D341Med (cell line): ENCODE measurements around the gene COL4A1.

Experiments
- DNase-seq: peaks from one replicate; pipeline ENCODE4 v3.0.0; 2012; ENCODE audit warnings: low spot score

The COL4A1 gene

DNA sequence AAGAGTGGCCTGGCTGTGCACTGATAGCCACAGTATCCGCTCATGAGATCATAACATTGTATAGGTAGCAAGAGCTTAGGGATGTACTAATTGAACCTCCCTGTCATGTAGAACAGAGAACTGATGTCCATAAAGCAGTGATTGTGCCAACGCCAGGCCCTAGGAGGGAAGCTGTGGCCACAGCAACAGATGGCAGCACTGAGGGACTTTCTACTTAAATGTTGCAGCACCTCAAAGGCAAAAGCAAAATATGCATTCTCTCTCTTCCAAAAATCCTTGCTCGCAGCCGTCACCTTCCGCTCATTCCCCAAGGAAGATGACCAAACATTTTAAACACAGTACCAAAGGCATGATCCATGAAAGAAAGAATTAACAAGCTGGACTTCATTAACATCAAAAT is 32.3 kb downstream of the COL4A1 start:
- no peak for DNase-seq

DNA sequence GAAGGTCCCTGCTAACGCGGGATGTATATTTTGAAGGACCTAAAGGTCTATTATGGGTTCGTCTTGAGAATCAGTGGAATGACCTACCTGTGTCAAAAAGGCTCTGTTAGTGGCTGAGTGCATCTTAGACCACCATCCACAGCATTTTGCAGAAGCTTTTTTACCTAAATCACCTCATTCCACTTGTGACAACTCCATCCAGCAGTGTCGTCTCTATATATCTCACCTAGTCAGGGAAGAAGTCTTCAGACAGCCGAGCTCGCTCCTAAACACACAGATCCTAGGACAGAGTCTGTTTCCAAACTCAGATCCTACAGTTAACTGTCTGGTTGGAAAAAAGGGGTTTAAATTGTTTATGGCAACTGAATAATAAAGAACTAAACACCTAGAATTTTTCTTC is 33.7 kb downstream of the COL4A1 start:
- no peak for DNase-seq

GRCh38 chr13:110272651-110273050 is 34.3 kb downstream of the COL4A1 start:
- no peak for DNase-seq

GRCh38 chr13:110272227-110272626 is 34.7 kb downstream of the COL4A1 start:
- no peak for DNase-seq

GRCh38 chr13:110271313-110271712 is 35.6 kb downstream of the COL4A1 start:
- no peak for DNase-seq

- DNase-seq: no peak
Observed at GRCh38 chr13:110270507-110270906, 36.5 kb downstream of the COL4A1 start.

GRCh38 chr13:110269509-110270185 is 37.3 kb downstream of the COL4A1 start:
- DNase-seq: no peak

GRCh38 chr13:110268576-110269185 is 38.3 kb downstream of the COL4A1 start:
- DNase-seq: no peak

DNA sequence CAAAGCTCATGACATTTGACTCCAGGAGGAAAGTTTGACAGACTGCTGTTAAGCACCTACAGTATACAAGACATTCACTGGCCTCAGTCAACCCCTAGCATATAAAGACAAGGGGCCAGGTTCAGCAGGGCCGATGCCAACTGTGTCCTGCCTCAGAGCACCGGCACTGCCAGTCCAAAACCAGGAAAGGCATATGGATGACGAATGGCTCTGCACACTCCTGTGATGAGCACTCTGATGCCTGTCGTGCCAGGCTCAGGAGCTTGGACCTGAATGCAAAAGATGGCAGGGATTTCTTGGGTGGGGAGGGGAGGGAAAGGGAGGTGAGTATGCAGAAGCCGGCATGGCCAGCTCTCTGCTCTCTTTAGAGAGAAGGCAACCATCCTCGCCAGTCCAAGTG is 38.9 kb downstream of the COL4A1 start:
- DNase-seq: no peak

DNA sequence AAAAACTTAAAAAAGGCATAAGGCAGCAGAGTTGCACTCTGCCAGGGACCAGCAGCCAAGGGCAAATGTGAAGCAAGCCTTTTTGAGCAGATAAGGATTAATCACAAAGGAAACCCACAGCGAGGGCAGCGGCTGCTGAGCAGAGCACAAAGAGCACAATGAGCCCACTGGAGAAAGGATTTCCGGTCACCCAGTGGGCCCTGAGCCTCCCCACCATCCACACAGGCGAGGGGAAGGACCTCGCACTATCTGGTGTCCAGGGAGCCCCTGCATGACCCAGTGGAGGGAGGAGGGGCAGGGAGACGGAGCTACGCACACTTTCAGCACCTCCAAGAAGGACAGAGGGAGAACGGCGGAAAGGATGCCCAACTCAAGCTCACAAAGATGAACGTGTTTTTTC is 40.0 kb downstream of the COL4A1 start:
- no peak for DNase-seq

- no peak for DNase-seq
Observed at GRCh38 chr13:110266431-110266809, 40.5 kb downstream of the COL4A1 start.

GRCh38 chr13:110265682-110266430 is 41.1 kb downstream of the COL4A1 start:
- no peak for DNase-seq

- DNase-seq: no peak
Observed at GRCh38 chr13:110265341-110265681, 41.6 kb downstream of the COL4A1 start.

DNA sequence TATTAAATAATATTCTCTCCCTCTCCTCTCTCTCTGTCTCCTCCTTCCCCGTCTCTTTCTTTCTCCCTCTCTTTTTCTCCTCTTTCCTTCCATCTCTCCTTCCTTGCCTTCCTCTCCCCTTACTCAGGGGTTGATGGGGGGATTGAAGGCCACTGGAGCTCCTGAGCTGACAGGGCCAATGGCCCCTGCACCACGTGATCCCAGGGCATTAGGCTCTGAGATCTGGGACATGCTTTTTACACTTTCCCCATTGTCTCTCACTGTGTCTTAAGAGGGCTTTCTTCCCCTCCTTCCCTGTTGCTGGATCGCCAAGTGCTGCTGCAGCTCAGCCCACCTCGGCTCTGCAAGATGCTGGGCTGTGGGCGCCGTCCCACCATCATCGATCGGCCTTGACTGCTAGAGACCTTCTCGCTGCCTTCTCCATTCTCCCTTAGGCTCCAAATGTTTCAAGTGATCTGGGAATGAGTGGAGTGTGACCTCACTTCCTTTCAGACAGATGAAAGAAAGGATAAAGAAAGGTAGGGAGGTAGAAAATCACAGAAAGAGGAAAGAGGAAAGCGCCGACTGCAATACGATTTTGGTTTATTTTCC is 42.2 kb downstream of the COL4A1 start:
- DNase-seq: no peak

- no peak for DNase-seq
Observed at GRCh38 chr13:110263888-110264287, 43.1 kb downstream of the COL4A1 start.

DNA sequence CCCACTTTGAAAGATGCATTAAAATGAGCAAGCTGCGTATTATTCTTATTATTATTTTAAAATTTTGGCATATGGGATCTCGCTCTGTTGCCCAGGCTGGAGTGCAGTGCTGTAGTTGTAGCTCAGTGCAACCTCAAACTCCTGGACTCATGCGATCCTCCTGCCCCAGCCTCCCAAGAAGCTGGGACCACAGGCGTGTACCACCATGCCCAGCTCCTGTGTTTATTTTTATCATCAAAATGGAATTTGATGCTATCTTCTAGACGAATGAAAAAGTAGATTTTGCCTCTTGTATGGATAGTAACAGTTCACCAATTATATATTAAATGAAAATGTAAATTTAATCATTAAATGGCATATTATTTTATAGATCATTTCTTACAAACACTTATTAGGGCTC is 43.6 kb downstream of the COL4A1 start:
- DNase-seq: no peak

- no peak for DNase-seq
Observed at GRCh38 chr13:110262508-110263291, 44.3 kb downstream of the COL4A1 start.

GRCh38 chr13:110262082-110262436 is 44.9 kb downstream of the COL4A1 start:
- DNase-seq: no peak

DNA sequence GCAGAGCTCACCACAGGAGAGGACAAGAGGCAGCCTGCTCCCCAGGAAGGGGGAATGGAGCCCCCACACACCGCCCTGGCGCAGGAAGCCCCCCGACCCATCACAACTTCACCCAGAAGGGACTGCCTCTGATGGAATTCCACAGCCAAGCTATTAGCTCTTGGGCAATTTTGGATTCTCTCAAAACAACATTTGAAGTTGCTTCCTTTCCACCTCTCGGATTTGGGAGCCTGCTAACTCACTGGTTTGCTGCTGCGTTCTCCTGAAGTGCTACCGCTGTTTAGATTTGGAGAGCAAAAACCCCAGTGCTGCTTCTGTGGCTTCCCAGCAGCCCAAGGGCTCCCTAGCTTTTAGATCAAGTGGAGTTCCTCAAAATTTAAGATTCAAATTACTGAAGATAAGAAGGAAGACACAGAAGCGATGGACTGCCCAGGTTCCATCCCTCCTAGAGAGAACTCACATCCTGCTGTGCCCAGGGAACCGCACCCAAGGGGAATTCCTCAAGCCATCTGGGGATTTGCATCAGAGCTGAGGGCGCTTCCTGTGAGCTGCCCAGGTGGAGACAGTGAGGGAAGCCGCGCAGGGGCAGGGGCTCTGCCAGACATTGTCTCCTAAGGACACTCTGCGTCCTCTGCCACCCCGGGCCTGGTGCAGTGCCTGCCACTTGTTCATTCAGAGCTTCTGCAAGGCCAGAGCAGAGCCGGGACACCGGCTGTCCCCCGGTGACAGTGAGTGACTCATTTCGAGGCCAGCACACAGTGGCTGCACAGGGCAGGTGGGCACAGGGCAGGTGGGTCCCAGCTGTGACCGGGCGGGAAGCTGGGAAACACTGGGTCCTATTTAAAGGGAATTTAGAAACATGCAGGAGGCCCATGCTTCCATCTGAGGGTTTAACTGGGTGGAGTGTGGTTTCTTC is 45.5 kb downstream of the COL4A1 start:
- no peak for DNase-seq

DNA sequence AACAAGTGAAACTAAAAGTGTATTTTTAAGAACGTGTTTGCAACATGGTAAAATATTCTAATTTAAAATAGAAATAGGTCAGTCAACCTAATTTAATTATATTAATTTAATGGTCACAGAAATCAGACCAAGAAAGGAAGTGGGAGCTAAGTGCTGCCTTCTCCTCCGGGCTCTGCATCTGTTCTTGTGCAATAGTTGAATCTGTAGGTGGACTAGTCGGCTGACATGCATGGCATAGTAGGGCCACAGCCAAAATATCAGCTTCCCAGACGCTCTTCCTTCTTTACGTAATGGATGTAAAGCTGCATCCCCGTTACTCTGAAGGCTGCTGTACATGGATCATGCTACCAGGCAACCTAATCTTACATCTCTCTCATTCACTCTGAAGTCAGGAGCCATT is 47.3 kb downstream of the COL4A1 start:
- no peak for DNase-seq

DNA sequence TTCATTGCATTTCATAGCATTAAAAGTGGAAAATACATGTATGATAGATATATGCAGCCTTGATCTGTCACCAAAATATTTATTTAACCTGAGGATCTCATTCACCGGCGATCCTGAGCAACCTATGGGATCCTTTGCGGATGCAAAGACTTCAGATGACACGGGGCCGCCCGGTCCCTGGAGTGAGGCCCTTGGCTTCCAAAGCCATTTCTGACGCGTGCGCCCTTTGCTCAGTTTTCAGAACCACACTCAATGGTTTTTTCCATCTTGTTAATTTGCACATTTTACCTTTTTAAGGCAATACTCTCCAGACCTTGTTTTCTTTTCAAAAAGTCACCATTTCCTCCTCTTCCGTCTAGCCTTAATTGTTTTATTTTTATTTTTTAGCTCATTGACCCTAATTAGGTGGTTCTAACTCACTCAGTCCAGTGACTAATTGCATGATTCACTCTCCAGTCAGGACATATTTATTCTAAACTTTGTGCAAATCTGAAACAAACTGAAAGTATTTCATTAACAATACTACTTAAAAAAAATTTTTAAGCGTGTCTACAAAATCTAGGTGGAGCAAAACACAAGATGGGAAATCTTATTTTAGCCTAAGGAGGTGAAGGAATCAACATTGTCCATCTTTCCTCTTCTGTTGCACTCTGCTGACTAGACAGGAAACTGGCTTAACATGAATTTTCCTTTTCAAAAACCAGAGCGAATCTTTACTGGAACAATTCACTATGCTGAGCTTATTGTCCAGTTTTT is 47.9 kb downstream of the COL4A1 start:
- DNase-seq: no peak
